ENCODE measurements around the gene LSM7.

LSM7 gene

GRCh38 chr19:2315121-2315817, 13.1 kb downstream of the LSM7 start:
- H3K9me3 Mint-ChIP-seq: peaks cover 3% of the 10 kb centered on the region
- H3K4me3 Mint-ChIP-seq: peak overlapping the region; percentile 66
- peak overlapping the region; percentile 85 for H3K27ac Mint-ChIP-seq
- H3K27me3 Mint-ChIP-seq: peaks cover 2% of the 10 kb centered on the region
- H3K36me3 Mint-ChIP-seq: no peaks in the 10 kb centered on the region
- H3K4me1 Mint-ChIP-seq: peaks cover 31% of the 10 kb centered on the region
- ATAC-seq (ENCODE audit: low read depth) (no peak), DNase-seq (ENCODE audit: low spot score in 2 of 2) (no peak)

GRCh38 chr19:2312820-2313501, 15.4 kb downstream of the LSM7 start:
- Mint-ChIP-seq H3K4me3 (no peak overlapping the region), H3K27me3 (peaks cover 8% of the 10 kb centered on the region), H3K4me1 (peaks cover 24% of the 10 kb centered on the region), H3K27ac (no peak overlapping the region), H3K9me3 (peaks cover 3% of the 10 kb centered on the region), H3K36me3 (no peaks in the 10 kb centered on the region)
- no peak for DNase-seq (ENCODE audit: low spot score in 2 of 2)
- no peak for ATAC-seq (ENCODE audit: low read depth)

GRCh38 chr19:2311093-2311492, 17.3 kb downstream of the LSM7 start:
- Mint-ChIP-seq H3K9me3 (peaks cover 3% of the 10 kb centered on the region), H3K27me3 (peaks cover 11% of the 10 kb centered on the region), H3K27ac (no peak overlapping the region), H3K4me3 (no peak overlapping the region), H3K4me1 (peaks cover 21% of the 10 kb centered on the region), H3K36me3 (no peaks in the 10 kb centered on the region)
- ATAC-seq (ENCODE audit: low read depth) (no peak), DNase-seq (ENCODE audit: low spot score in 2 of 2) (no peak)

GRCh38 chr19:2309734-2310362, 18.5 kb downstream of the LSM7 start:
- peaks cover 11% of the 10 kb centered on the region for H3K27me3 Mint-ChIP-seq
- H3K36me3 Mint-ChIP-seq: no peaks in the 10 kb centered on the region
- H3K27ac Mint-ChIP-seq: no peak overlapping the region
- peaks cover under 1% of the 10 kb centered on the region for H3K9me3 Mint-ChIP-seq
- ATAC-seq (ENCODE audit: low read depth) (no peak), DNase-seq (ENCODE audit: low spot score in 2 of 2) (no peak)
- no peak overlapping the region for H3K4me3 Mint-ChIP-seq
- peaks cover 13% of the 10 kb centered on the region for H3K4me1 Mint-ChIP-seq

- Mint-ChIP-seq H3K4me3 (peak within 1 kb of the TSS; percentile 76), H3K9me3 (no peaks in the 10 kb centered on the region), H3K4me1 (peaks cover 18% of the 10 kb centered on the region), H3K27me3 (peaks cover 11% of the 10 kb centered on the region), H3K27ac (no peak within 1 kb of the TSS), H3K36me3 (peaks cover 1% of the 10 kb centered on the region)
- ATAC-seq (ENCODE audit: low read depth): peak; percentile 60
- DNase-seq (ENCODE audit: low spot score in 2 of 2): no peak
Measured at GRCh38 chr19:2308114-2308556, 20.3 kb downstream of the LSM7 start, which contains the start of gene LINGO3. Gene LINGO3, minus strand, starts transcription at chr19:2308154. Its CDS starts 16,378 bp downstream, at chr19:2291776.

GRCh38 chr19:2307518-2308012, 20.8 kb downstream of the LSM7 start:
- Mint-ChIP-seq H3K27ac (no peak overlapping the region), H3K27me3 (peaks cover 11% of the 10 kb centered on the region), H3K36me3 (peaks cover 1% of the 10 kb centered on the region), H3K4me3 (no peak overlapping the region), H3K9me3 (no peaks in the 10 kb centered on the region), H3K4me1 (peaks cover 22% of the 10 kb centered on the region)
- DNase-seq (ENCODE audit: low spot score in 2 of 2) (no peak), ATAC-seq (ENCODE audit: low read depth) (no peak)

- Mint-ChIP-seq H3K27ac (no peak overlapping the region), H3K27me3 (peaks cover 11% of the 10 kb centered on the region), H3K4me3 (peak overlapping the region; percentile 51), H3K9me3 (no peaks in the 10 kb centered on the region), H3K36me3 (peaks cover 1% of the 10 kb centered on the region), H3K4me1 (peaks cover 24% of the 10 kb centered on the region)
- ATAC-seq (ENCODE audit: low read depth): no peak
- DNase-seq (ENCODE audit: low spot score in 2 of 2): no peak
Measured at GRCh38 chr19:2306971-2307370, 21.4 kb downstream of the LSM7 start.

- Mint-ChIP-seq H3K4me3 (no peak overlapping the region), H3K4me1 (peaks cover 26% of the 10 kb centered on the region), H3K9me3 (no peaks in the 10 kb centered on the region), H3K36me3 (peaks cover 1% of the 10 kb centered on the region), H3K27ac (no peak overlapping the region), H3K27me3 (peaks cover 11% of the 10 kb centered on the region)
- DNase-seq (ENCODE audit: low spot score in 2 of 2) (no peak), ATAC-seq (ENCODE audit: low read depth) (no peak)
Measured at GRCh38 chr19:2306281-2306806, 22.0 kb downstream of the LSM7 start.

GRCh38 chr19:2305452-2306280, 22.7 kb downstream of the LSM7 start:
- Mint-ChIP-seq H3K4me3 (no peak overlapping the region), H3K27ac (no peak overlapping the region)

GRCh38 chr19:2303211-2303798, 25.1 kb downstream of the LSM7 start:
- Mint-ChIP-seq H3K27me3 (peaks cover 3% of the 10 kb centered on the region), H3K9me3 (no peaks in the 10 kb centered on the region), H3K4me3 (peak overlapping the region; percentile 87), H3K27ac (peak overlapping the region; percentile 84), H3K4me1 (peaks cover 30% of the 10 kb centered on the region), H3K36me3 (peaks cover 1% of the 10 kb centered on the region)
- ATAC-seq (ENCODE audit: low read depth) (peak; percentile 19), DNase-seq (ENCODE audit: low spot score in 2 of 2) (no peak)

More at GRCh38 chr19:2305452-2306280, 22.7 kb downstream of the LSM7 start:
- Mint-ChIP-seq H3K4me1 (peaks cover 30% of the 10 kb centered on the region), H3K27me3 (peaks cover 11% of the 10 kb centered on the region), H3K9me3 (no peaks in the 10 kb centered on the region), H3K36me3 (peaks cover 1% of the 10 kb centered on the region)
- DNase-seq (ENCODE audit: low spot score in 2 of 2) (no peak), ATAC-seq (ENCODE audit: low read depth) (no peak)

GRCh38 chr19:2302319-2303210, 25.8 kb downstream of the LSM7 start:
- Mint-ChIP-seq H3K27me3 (peaks cover 3% of the 10 kb centered on the region), H3K4me1 (peaks cover 28% of the 10 kb centered on the region)
- peak; percentile 67 for ATAC-seq (ENCODE audit: low read depth)

GRCh38 chr19:2300533-2300932, 27.9 kb downstream of the LSM7 start:
- peak overlapping the region; percentile 85 for H3K27ac Mint-ChIP-seq
- no peak for DNase-seq (ENCODE audit: low spot score in 2 of 2)

More at GRCh38 chr19:2302319-2303210, 25.8 kb downstream of the LSM7 start:
- Mint-ChIP-seq H3K27ac (peak overlapping the region; percentile 84), H3K9me3 (no peaks in the 10 kb centered on the region), H3K36me3 (peaks cover 1% of the 10 kb centered on the region), H3K4me3 (peak overlapping the region; percentile 87)
- peak in 1 of 2 donors; percentile 69 for DNase-seq (ENCODE audit: low spot score in 2 of 2)

More at GRCh38 chr19:2300533-2300932, 27.9 kb downstream of the LSM7 start:
- Mint-ChIP-seq H3K4me1 (peaks cover 23% of the 10 kb centered on the region), H3K36me3 (peaks cover 1% of the 10 kb centered on the region), H3K4me3 (no peak overlapping the region), H3K9me3 (no peaks in the 10 kb centered on the region), H3K27me3 (no peaks in the 10 kb centered on the region)
- no peak for ATAC-seq (ENCODE audit: low read depth)

Measured in memory B cell (primary cell).